Activated naive CD4-positive, alpha-beta T cell treated with anti-CD3 and anti-CD28 coated beads, Interleukin-2, amount 10 ng/mL, durations not matched to agents 7 days and 5 days (primary cell): ENCODE measurements around the gene F2.

ENCODE experiments used
- CTCF ChIA-PET: fragments of 350-600 bp; sonication (Branson Sonifier 250); formaldehyde crosslinking; loops from one replicate; lab custom pipeline; 2021; ENCODE audit warnings: antibody characterized with exemption; lab: Charles Lee
- DNase-seq: peaks from one replicate; pipeline ENCODE4 v3.0.0-alpha.2; 2020
- H3K27ac Mint-ChIP-seq: one replicate; pipeline ENCODE4 v1.8.0; 2021; ENCODE audit warnings: mild to moderate bottlenecking, moderate library complexity, mixed read lengths
- H3K27me3 Mint-ChIP-seq: one replicate; pipeline ENCODE4 v1.8.0; 2021; ENCODE audit warnings: mild to moderate bottlenecking, mixed read lengths
- H3K36me3 Mint-ChIP-seq: one replicate; pipeline ENCODE4 v1.8.0; 2021; ENCODE audit warnings: mixed read lengths
- H3K4me1 Mint-ChIP-seq: one replicate; pipeline ENCODE4 v1.8.0; 2021; ENCODE audit warnings: mixed read lengths
- H3K4me3 Mint-ChIP-seq: one replicate; pipeline ENCODE4 v1.8.0; 2021; ENCODE audit warnings: mild to moderate bottlenecking, moderate library complexity, mixed read lengths
- H3K9me3 Mint-ChIP-seq: one replicate; pipeline ENCODE4 v1.8.0; 2021; ENCODE audit warnings: mixed read lengths

F2 gene

GRCh38 chr11:46731545-46731944, 12.5 kb downstream of the F2 start:
- no peak for DNase-seq
- Mint-ChIP-seq H3K27me3 (no peaks in the 10 kb centered on the region), H3K36me3 (no peaks in the 10 kb centered on the region), H3K4me1 (no peaks in the 10 kb centered on the region), H3K27ac (no peak overlapping the region), H3K9me3 (no peaks in the 10 kb centered on the region), H3K4me3 (no peak overlapping the region)
- CTCF ChIA-PET: no interaction called here

GRCh38 chr11:46733234-46733633, 14.2 kb downstream of the F2 start:
- no peaks in the 10 kb centered on the region for H3K9me3 Mint-ChIP-seq
- no peak overlapping the region for H3K4me3 Mint-ChIP-seq
- no peak overlapping the region for H3K27ac Mint-ChIP-seq
- no peaks in the 10 kb centered on the region for H3K27me3 Mint-ChIP-seq
- H3K4me1 Mint-ChIP-seq: no peaks in the 10 kb centered on the region
- DNase-seq: no peak
- no peaks in the 10 kb centered on the region for H3K36me3 Mint-ChIP-seq
- CTCF ChIA-PET: no interaction called here

DNA sequence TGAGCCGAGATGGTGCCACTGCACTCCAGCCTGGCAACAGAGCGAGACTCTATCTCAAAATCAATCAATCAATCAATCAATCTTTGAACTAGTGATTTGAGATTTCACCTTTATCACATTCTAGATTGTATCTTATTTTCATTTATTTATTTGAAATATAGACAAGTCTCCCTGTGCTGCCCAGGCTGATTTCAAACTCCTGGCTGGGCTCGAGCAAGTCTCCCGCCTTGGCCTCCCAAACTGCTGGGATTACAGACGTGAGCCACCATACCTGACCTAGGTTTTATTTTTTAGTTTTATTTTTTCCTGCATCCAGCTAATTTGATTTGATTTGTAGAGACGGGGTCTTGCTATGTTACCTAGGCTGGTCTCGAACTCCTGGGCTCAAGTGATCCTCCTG, 17.1 kb downstream of the F2 start:
- Mint-ChIP-seq H3K9me3 (no peaks in the 10 kb centered on the region), H3K27me3 (no peaks in the 10 kb centered on the region), H3K27ac (no peak overlapping the region), H3K36me3 (peaks cover 5% of the 10 kb centered on the region), H3K4me3 (no peak overlapping the region), H3K4me1 (no peaks in the 10 kb centered on the region)
- no peak for DNase-seq
- CTCF ChIA-PET: no interaction called here

DNA sequence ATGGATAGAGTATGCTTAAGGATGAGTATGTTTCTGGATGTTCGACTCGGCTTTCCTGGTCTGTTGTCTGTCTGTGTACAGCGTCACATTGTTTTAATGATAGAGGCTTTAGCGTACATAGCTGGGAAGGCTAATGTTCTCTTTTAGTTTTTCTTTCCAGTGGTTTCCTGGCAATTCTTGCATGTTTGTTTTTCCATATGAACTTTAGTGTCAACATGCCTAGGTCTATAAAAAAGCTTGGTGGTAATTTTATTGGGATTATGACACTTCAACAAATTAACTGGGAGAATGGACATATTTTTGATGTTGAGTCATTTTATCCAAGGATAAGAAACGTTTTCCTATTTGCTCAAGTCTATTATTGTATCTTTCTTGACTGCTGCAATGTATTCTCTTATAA, 17.6 kb downstream of the F2 start:
- no peak overlapping the region for H3K4me3 Mint-ChIP-seq
- no peak overlapping the region for H3K27ac Mint-ChIP-seq
- H3K9me3 Mint-ChIP-seq: no peaks in the 10 kb centered on the region
- CTCF ChIA-PET: no interaction called here
- peaks cover 9% of the 10 kb centered on the region for H3K36me3 Mint-ChIP-seq
- no peaks in the 10 kb centered on the region for H3K27me3 Mint-ChIP-seq
- no peaks in the 10 kb centered on the region for H3K4me1 Mint-ChIP-seq
- no peak for DNase-seq

GRCh38 chr11:46737699-46738098, 18.7 kb downstream of the F2 start:
- Mint-ChIP-seq H3K36me3 (peaks cover 19% of the 10 kb centered on the region), H3K4me1 (no peaks in the 10 kb centered on the region), H3K4me3 (no peak overlapping the region), H3K9me3 (no peaks in the 10 kb centered on the region), H3K27ac (no peak overlapping the region), H3K27me3 (no peaks in the 10 kb centered on the region)
- CTCF ChIA-PET: interaction anchor here (0.7 kb wide), 1 partner anchor 119 kb away, joined by 4 read pairs; no protein-coding TSS in a partner anchor
- no peak for DNase-seq

DNA sequence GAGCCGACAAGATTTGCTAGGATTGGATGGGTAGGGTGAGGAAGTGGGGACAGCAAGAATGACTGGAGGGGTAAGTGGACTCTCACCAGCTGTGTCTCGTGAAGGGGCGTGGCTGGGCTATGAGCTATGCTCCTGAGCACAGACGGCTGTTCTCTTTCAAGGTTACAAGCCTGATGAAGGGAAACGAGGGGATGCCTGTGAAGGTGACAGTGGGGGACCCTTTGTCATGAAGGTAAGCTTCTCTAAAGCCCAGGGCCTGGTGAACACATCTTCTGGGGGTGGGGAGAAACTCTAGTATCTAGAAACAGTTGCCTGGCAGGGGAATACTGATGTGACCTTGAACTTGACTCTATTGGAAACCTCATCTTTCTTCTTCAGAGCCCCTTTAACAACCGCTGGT, 19.9 kb downstream of the F2 start:
- no peak overlapping the region for H3K4me3 Mint-ChIP-seq
- no peak for DNase-seq
- no peaks in the 10 kb centered on the region for H3K4me1 Mint-ChIP-seq
- CTCF ChIA-PET: no interaction called here
- peaks cover 30% of the 10 kb centered on the region for H3K36me3 Mint-ChIP-seq
- no peaks in the 10 kb centered on the region for H3K9me3 Mint-ChIP-seq
- H3K27me3 Mint-ChIP-seq: no peaks in the 10 kb centered on the region
- H3K27ac Mint-ChIP-seq: no peak overlapping the region

DNA sequence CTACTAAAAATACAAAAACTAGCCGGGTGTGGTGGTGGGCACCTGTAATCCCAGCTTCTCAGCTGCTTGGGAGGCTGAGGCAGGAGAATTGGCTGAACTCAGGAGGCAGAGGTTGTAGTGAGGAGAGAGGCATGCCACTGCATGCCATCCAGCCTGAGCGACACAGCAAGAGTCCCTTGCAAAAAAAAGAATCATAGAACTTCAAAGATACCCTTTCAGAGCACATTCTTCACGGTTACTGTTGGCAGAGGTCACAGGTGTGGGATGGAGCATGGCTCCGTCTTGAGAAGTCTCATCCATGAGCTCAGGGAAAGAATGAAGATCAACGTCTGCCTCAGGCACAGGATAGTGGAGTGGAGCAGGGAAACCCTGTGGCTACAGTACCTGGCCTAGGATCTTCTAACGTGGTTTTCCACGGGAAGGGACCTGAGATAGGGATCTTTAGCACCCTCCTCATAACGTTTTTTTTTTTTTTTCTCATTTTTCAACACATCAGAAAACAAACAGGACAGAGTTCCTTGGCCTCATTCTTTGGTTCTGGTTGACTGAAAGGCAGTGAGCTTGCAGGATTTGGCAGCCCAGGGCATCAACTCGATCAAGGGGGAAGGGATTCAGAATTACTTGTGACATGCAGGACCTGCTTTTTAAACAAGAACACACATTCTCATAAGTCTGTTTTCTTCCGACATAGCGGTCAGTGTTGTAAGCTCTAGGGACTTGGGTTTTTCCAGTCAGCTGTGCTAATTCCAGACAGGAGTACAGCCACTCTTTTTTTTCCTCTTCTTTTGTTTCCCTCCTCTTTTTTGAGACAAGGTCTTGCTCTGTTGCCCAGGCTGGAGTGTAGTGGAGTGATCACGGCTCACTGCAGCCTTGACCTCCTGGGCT, 22.8 kb downstream of the F2 start:
- Mint-ChIP-seq H3K27me3 (no peaks in the 10 kb centered on the region), H3K9me3 (no peaks in the 10 kb centered on the region), H3K36me3 (peaks cover 50% of the 10 kb centered on the region), H3K27ac (peak overlapping the region; percentile 69), H3K4me3 (no peak overlapping the region), H3K4me1 (no peaks in the 10 kb centered on the region)
- CTCF ChIA-PET: no interaction called here
- DNase-seq: no peak

DNA sequence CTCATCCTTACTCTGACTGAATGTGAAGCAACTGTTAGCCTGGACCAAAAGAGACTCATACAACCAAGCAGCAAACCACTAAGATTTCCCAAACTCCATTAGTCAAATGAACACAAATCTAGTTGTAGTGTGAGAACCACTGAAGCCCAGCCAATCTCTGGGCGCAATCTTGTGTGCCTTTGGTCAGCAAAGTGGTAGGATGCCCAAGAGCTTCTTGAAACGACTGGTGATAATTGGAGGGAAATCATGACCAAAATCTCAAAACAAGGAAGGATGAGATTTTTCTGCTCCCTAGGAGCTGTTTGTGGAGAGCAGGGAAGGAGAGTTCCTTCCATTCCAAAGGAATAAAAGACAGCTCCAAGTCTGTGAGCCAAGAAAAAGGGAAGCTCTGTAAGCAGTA, 24.0 kb downstream of the F2 start:
- H3K27me3 Mint-ChIP-seq: no peaks in the 10 kb centered on the region
- H3K4me3 Mint-ChIP-seq: no peak overlapping the region
- no peaks in the 10 kb centered on the region for H3K4me1 Mint-ChIP-seq
- CTCF ChIA-PET: interaction anchor here (0.6 to 1.4 kb wide), 2 partner anchors 9 to 174 kb away, joined by 3 read pairs; no protein-coding TSS in a partner anchor
- H3K27ac Mint-ChIP-seq: no peak overlapping the region
- no peak for DNase-seq
- H3K9me3 Mint-ChIP-seq: no peaks in the 10 kb centered on the region
- H3K36me3 Mint-ChIP-seq: peaks cover 58% of the 10 kb centered on the region

GRCh38 chr11:46743693-46744339, 24.8 kb downstream of the F2 start:
- no peaks in the 10 kb centered on the region for H3K4me1 Mint-ChIP-seq
- no peak for DNase-seq
- peaks cover 61% of the 10 kb centered on the region for H3K36me3 Mint-ChIP-seq
- H3K27ac Mint-ChIP-seq: no peak overlapping the region
- no peak overlapping the region for H3K4me3 Mint-ChIP-seq
- CTCF ChIA-PET: interaction anchor here (0.6 to 1.4 kb wide), 2 partner anchors 9 to 173 kb away, joined by 3 read pairs; no protein-coding TSS in a partner anchor
- H3K27me3 Mint-ChIP-seq: no peaks in the 10 kb centered on the region
- H3K9me3 Mint-ChIP-seq: no peaks in the 10 kb centered on the region

- CTCF ChIA-PET: no interaction called here
- no peak overlapping the region for H3K27ac Mint-ChIP-seq
- no peak for DNase-seq
- peaks cover 68% of the 10 kb centered on the region for H3K36me3 Mint-ChIP-seq
- no peaks in the 10 kb centered on the region for H3K27me3 Mint-ChIP-seq
- H3K4me1 Mint-ChIP-seq: no peaks in the 10 kb centered on the region
- H3K9me3 Mint-ChIP-seq: no peaks in the 10 kb centered on the region
- no peak overlapping the region for H3K4me3 Mint-ChIP-seq
These were observed 26.3 kb downstream of the F2 start for GRCh38 chr11:46745328-46745727.

GRCh38 chr11:46745995-46746394, 27.0 kb downstream of the F2 start:
- peaks cover 72% of the 10 kb centered on the region for H3K36me3 Mint-ChIP-seq
- CTCF ChIA-PET: interaction anchor here (0.7 to 0.9 kb wide), 2 partner anchors 33 to 80 kb away, joined by 3 read pairs; no protein-coding TSS in a partner anchor

GRCh38 chr11:46747150-46747549, 28.1 kb downstream of the F2 start:
- Mint-ChIP-seq H3K27me3 (no peaks in the 10 kb centered on the region), H3K27ac (no peak overlapping the region), H3K9me3 (no peaks in the 10 kb centered on the region), H3K4me3 (no peak overlapping the region), H3K36me3 (peaks cover 66% of the 10 kb centered on the region), H3K4me1 (no peaks in the 10 kb centered on the region)
- CTCF ChIA-PET: interaction anchor here (0.7 kb wide), 1 partner anchor 170 kb away, joined by 3 read pairs; no protein-coding TSS in a partner anchor
- no peak for DNase-seq

More at GRCh38 chr11:46745995-46746394, 27.0 kb downstream of the F2 start:
- Mint-ChIP-seq H3K9me3 (no peaks in the 10 kb centered on the region), H3K4me3 (no peak overlapping the region), H3K27ac (no peak overlapping the region), H3K4me1 (no peaks in the 10 kb centered on the region), H3K27me3 (no peaks in the 10 kb centered on the region)
- DNase-seq: no peak

DNA sequence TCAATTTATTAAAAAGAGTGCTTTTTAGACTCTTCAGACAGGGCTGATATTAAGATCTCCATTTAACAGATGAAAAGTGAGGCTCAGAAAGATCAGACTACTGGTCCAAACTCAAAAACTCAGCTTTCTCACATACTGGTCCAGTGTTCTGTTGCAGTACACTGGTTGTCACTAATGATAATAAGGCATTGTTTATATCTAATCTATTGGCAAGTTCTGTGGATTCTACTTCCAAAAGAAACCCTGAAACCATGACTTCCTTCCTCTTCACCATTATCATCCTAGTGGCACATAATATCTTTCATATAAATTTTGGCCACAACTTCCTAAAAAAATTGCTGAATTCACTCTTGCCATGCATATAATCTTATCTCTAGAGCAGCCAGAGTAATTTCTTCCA, 36.9 kb downstream of the F2 start:
- Mint-ChIP-seq H3K4me1 (no peaks in the 10 kb centered on the region), H3K36me3 (peaks cover 63% of the 10 kb centered on the region), H3K27me3 (no peaks in the 10 kb centered on the region), H3K4me3 (no peak overlapping the region), H3K27ac (peak overlapping the region; percentile 11), H3K9me3 (no peaks in the 10 kb centered on the region)
- CTCF ChIA-PET: no interaction called here
- DNase-seq: no peak

DNA sequence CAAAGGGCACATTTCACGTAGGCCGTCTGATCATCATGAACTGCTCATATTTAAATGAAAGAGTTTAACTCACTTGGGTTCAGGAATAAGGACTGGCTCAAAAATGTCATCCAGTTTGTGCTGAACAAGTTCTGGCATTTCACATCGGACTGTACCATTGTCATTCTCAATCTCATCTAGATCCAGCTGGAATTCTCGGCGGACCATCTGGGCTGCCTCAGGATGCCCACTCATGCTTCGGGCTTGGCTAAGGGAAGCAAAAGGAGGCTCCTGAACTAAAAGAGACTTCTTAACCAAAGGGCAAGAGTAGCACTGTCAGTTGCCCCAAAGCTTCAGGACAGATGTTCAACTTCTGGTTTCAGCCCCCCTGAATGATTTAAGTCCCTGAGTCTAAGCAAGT, 40.2 kb downstream of the F2 start:
- peaks cover 66% of the 10 kb centered on the region for H3K36me3 Mint-ChIP-seq
- no peaks in the 10 kb centered on the region for H3K27me3 Mint-ChIP-seq
- H3K27ac Mint-ChIP-seq: no peak overlapping the region
- DNase-seq: no peak
- H3K4me1 Mint-ChIP-seq: no peaks in the 10 kb centered on the region
- no peaks in the 10 kb centered on the region for H3K9me3 Mint-ChIP-seq
- no peak overlapping the region for H3K4me3 Mint-ChIP-seq
- CTCF ChIA-PET: interaction anchor here (0.8 kb wide), 1 partner anchor 10 kb away, joined by 4 read pairs; no protein-coding TSS in a partner anchor
